ENCODE results near the gene SHROOM1. TPM values are rescaled to one million over a fixed set of nuclear protein-coding genes. Genes with fewer than 3 reads are reported as not detected.

The SHROOM1 gene
- total and polyA plus RNA-seq, 2 donors (not counting 3 experiments of a cell fraction or from before 2014, with no cell fraction given) = 12.8 to 20.9 TPM

GRCh38 chr5:132773114-132773513 lies 57.3 kb downstream of the SHROOM1 start:
- peaks cover 63% of the 10 kb centered on the region for H3K79me2 ChIP-seq (ENCODE audit: control insufficient read depth, insufficient read depth, low read length)
- H2AFZ ChIP-seq (ENCODE audit: low read depth, low read length) = no peak overlapping the region
- POLR2A ChIA-PET = interaction anchor here (0.6 kb wide), 1 partner anchor 220 kb away, joined by 7 read pairs; no protein-coding TSS in a partner anchor
- no peaks in the 10 kb centered on the region for H3K27me3 ChIP-seq (ENCODE audit: control insufficient read depth in 2 of 2, insufficient read depth in 2 of 2, low read length in 2 of 2)
- no peaks in the 10 kb centered on the region for H4K20me1 ChIP-seq (replicated peaks; ENCODE audit: control insufficient read depth, extremely low read depth, insufficient read depth, low read length)
- no peak overlapping the region for H3K27ac ChIP-seq (ENCODE audit: insufficient read depth, low read depth, low read length)
- no peak overlapping the region for H3K4me3 ChIP-seq (replicated peaks in 1 of 3; ENCODE audit: insufficient read depth in 1 of 3, low read depth in 1 of 3, low read length in 3 of 3)
- H3K4me1 ChIP-seq (ENCODE audit: control insufficient read depth, extremely low read depth, insufficient read depth, low read length) = peaks cover 32% of the 10 kb centered on the region
- no peaks in the 10 kb centered on the region for H3K9me1 ChIP-seq (replicated peaks; ENCODE audit: control insufficient read depth, extremely low read depth, insufficient read depth, low read length)
- H3K9ac ChIP-seq (replicated peaks; ENCODE audit: extremely low read depth, insufficient read depth, low read length) = no peak overlapping the region
- TF ChIP-seq FOS (IDR thresholded peaks at IDR 0.05; ENCODE audit: borderline replicate concordance, insufficient read depth, low read length) = no peak
- no peaks in the 10 kb centered on the region for H3K36me3 ChIP-seq (ENCODE audit: control insufficient read depth in 2 of 2, extremely low read depth in 1 of 2, insufficient read depth in 2 of 2, low read length in 2 of 2)
- FAIRE-seq = no peak
- dilution Hi-C loops (cut with MboI; ENCODE audit: extremely low pct_ligation_motif_present, low sequenced_read_pairs) (no loop called here), intact Hi-C loops (cut with micrococcal nuclease) (no loop called here)
- no peaks in the 10 kb centered on the region for H3K9me3 ChIP-seq (replicated peaks; ENCODE audit: control insufficient read depth, insufficient read depth, low read length)
- no peak for DNase-seq (ENCODE audit: low read depth, low spot score)
- CTCF ChIA-PET = interaction anchor here (0.6 to 4.1 kb wide), 6 partner anchors 9 to 246 kb away, joined by 3 to 17 read pairs (median 5); no protein-coding TSS in a partner anchor
- BruUV-seq (replicated peaks) = no TSS peak
- no peak overlapping the region for H3K4me2 ChIP-seq (ENCODE audit: insufficient read depth, low read length)

GRCh38 chr5:132772291-132773070 lies 58.0 kb downstream of the SHROOM1 start:
- no peak overlapping the region for H3K27ac ChIP-seq (ENCODE audit: insufficient read depth, low read depth, low read length)
- H4K20me1 ChIP-seq (replicated peaks; ENCODE audit: control insufficient read depth, extremely low read depth, insufficient read depth, low read length) = no peaks in the 10 kb centered on the region
- peaks cover 66% of the 10 kb centered on the region for H3K79me2 ChIP-seq (ENCODE audit: control insufficient read depth, insufficient read depth, low read length)
- H3K27me3 ChIP-seq (ENCODE audit: control insufficient read depth in 2 of 2, insufficient read depth in 2 of 2, low read length in 2 of 2) = no peaks in the 10 kb centered on the region
- TF ChIP-seq MAX (IDR thresholded peaks at IDR 0.05; ENCODE audit: insufficient read depth, insufficient read length) (no peak), GATA2 (IDR thresholded peaks at IDR 0.05; ENCODE audit: insufficient read depth, insufficient read length, low read depth, low read length) (no peak), POLR2A (IDR thresholded peaks at IDR 0.05; ENCODE audit: low read depth, low read length) (no peak), POLR2AphosphoS5 (IDR thresholded peaks at IDR 0.05; ENCODE audit: insufficient read depth, low read depth, low read length) (no peak), EZH2 (IDR thresholded peaks at IDR 0.05; ENCODE audit: borderline replicate concordance, low read depth, low read length, severe bottlenecking) (no peak), MYC (IDR thresholded peaks at IDR 0.05; ENCODE audit: low read depth, low read length) (no peak), FOS (IDR thresholded peaks at IDR 0.05; ENCODE audit: borderline replicate concordance, insufficient read depth, low read length) (no peak), CTCF (IDR thresholded peaks at IDR 0.05; ENCODE audit: extremely low read depth in 1 of 2, insufficient read depth in 1 of 2, low read depth in 1 of 2, low read length in 2 of 2) (no peak)
- peaks cover 31% of the 10 kb centered on the region for H3K4me1 ChIP-seq (ENCODE audit: control insufficient read depth, extremely low read depth, insufficient read depth, low read length)
- BruUV-seq (replicated peaks) = no TSS peak
- no peak overlapping the region for H2AFZ ChIP-seq (ENCODE audit: low read depth, low read length)
- intact Hi-C loops (cut with micrococcal nuclease) = no loop called here
- FAIRE-seq = no peak
- H3K9ac ChIP-seq (replicated peaks; ENCODE audit: extremely low read depth, insufficient read depth, low read length) = no peak overlapping the region
- DNase-seq (ENCODE audit: low read depth, low spot score) = no peak
- ChIA-PET CTCF (interaction anchor here (1.2 to 4.1 kb wide), 4 partner anchors 18 to 48 kb away, joined by 3 to 17 read pairs (median 10); partner anchors contain the start of gene KIF3A), POLR2A (no interaction called here)
- no peak overlapping the region for H3K4me2 ChIP-seq (ENCODE audit: insufficient read depth, low read length)
- H3K9me1 ChIP-seq (replicated peaks; ENCODE audit: control insufficient read depth, extremely low read depth, insufficient read depth, low read length) = no peaks in the 10 kb centered on the region
- no peaks in the 10 kb centered on the region for H3K36me3 ChIP-seq (ENCODE audit: control insufficient read depth in 2 of 2, extremely low read depth in 1 of 2, insufficient read depth in 2 of 2, low read length in 2 of 2)
- H3K4me3 ChIP-seq (replicated peaks in 1 of 3; ENCODE audit: insufficient read depth in 1 of 3, low read depth in 1 of 3, low read length in 3 of 3) = no peak overlapping the region
- H3K9me3 ChIP-seq (replicated peaks; ENCODE audit: control insufficient read depth, insufficient read depth, low read length) = no peaks in the 10 kb centered on the region
- dilution Hi-C loops (cut with MboI; ENCODE audit: extremely low pct_ligation_motif_present, low sequenced_read_pairs) = no loop called here
